Naive thymus-derived CD4-positive, alpha-beta T cell (primary cell): ENCODE measurements around the gene CD3D. TPM values are rescaled to one million over a fixed set of nuclear protein-coding genes. Genes with fewer than 3 reads are reported as not detected.
A peak's percentile ranks its signal among the peaks of the same experiment; 100 is the strongest.

Experiments used
- ATAC-seq: fragments of 150-1000 bp; cut with Tn5 transposase; 2 replicates; pipeline ENCODE4 v1.10.0; 2021; ENCODE audit warnings: mild to moderate bottlenecking, moderate library complexity
- CTCF ChIA-PET: fragments of 350-600 bp; sonication (Branson Sonifier 250); formaldehyde crosslinking; loops from one replicate; lab custom pipeline; 2021; ENCODE audit warnings: antibody characterized with exemption; lab: Charles Lee
- POLR2A ChIA-PET: fragments of 350-600 bp; sonication (Branson Sonifier 250); formaldehyde crosslinking; loops from one replicate; lab custom pipeline; 2021; ENCODE audit warnings: antibody characterized with exemption, inconsistent platforms; lab: Charles Lee
- DNase-seq, 9 donors: peaks; one replicate each; pipeline versions ENCODE4 v3.0.0 to v3.0.0-alpha.2; 2020 to 2022; ENCODE audit warnings: mixed read lengths in 1 of 9
- H3K27ac ChIP-seq: one replicate; pipeline ENCODE4 v1.7.0; 2013; ENCODE audit warnings: mild to moderate bottlenecking, low read depth, low read length, moderate library complexity
- H3K27me3 ChIP-seq, 2 donors: one replicate each; pipeline ENCODE4 v1.7.0; 2013; ENCODE audit warnings: low read length in 2 of 2, mild to moderate bottlenecking in 2 of 2, moderate library complexity in 2 of 2; ENCODE audit not compliant: control insufficient read depth in 2 of 2, insufficient read depth in 2 of 2
- H3K36me3 ChIP-seq, 3 experiments: 1 replicate in 2 of 3; 2 replicates in 1 of 3; pipeline ENCODE4 v1.7.0; 2013; ENCODE audit warnings: low read length in 3 of 3, mild to moderate bottlenecking in 3 of 3, moderate library complexity in 1 of 3; ENCODE audit not compliant: insufficient read depth in 3 of 3, control insufficient read depth in 2 of 3
- H3K4me1 ChIP-seq, 2 donors: one replicate each; pipeline ENCODE4 v1.7.0; 2013; ENCODE audit warnings: low read length in 2 of 2, mild to moderate bottlenecking in 2 of 2, moderate library complexity in 1 of 2; ENCODE audit not compliant: control insufficient read depth in 2 of 2, insufficient read depth in 2 of 2
- H3K4me3 ChIP-seq: 2 replicates; pipeline ENCODE4 v1.7.0; 2013; ENCODE audit warnings: mild to moderate bottlenecking, low read length
- H3K9me3 ChIP-seq, 3 experiments: 1 replicate in 2 of 3; 2 replicates in 1 of 3; pipeline ENCODE4 v1.7.0; 2013; ENCODE audit warnings: low read length in 3 of 3; ENCODE audit not compliant: control insufficient read depth in 2 of 3
- H3K27ac Mint-ChIP-seq, 9 donors: one replicate each; pipeline ENCODE4 v1.8.0; 2020 to 2022; ENCODE audit warnings: mixed read lengths in 9 of 9, mild to moderate bottlenecking in 8 of 9, moderate library complexity in 5 of 9, inconsistent platforms in 2 of 9
- H3K27me3 Mint-ChIP-seq, 5 donors: one replicate each; pipeline ENCODE4 v1.8.0; 2021 to 2022; ENCODE audit warnings: mixed read lengths in 5 of 5, mild to moderate bottlenecking in 1 of 5
- H3K36me3 Mint-ChIP-seq, 5 donors: one replicate each; pipeline ENCODE4 v1.8.0; 2020 to 2022; ENCODE audit warnings: mixed read lengths in 5 of 5, mild to moderate bottlenecking in 3 of 5, inconsistent platforms in 1 of 5
- H3K4me1 Mint-ChIP-seq, 7 donors: one replicate each; pipeline ENCODE4 v1.8.0; 2020 to 2022; ENCODE audit warnings: mixed read lengths in 7 of 7, mild to moderate bottlenecking in 3 of 7, inconsistent platforms in 1 of 7
- H3K4me3 Mint-ChIP-seq, 10 donors: one replicate each; pipeline ENCODE4 v1.8.0; 2020 to 2022; ENCODE audit warnings: mild to moderate bottlenecking in 10 of 10, mixed read lengths in 10 of 10, moderate library complexity in 6 of 10, inconsistent platforms in 2 of 10
- H3K9me3 Mint-ChIP-seq, 11 donors: one replicate each; pipeline ENCODE4 v1.8.0; 2020 to 2022; ENCODE audit warnings: mixed read lengths in 11 of 11, mild to moderate bottlenecking in 4 of 11, inconsistent platforms in 1 of 11, moderate library complexity in 1 of 11
- intact Hi-C, 2 donors: fragments of 100-400 bp; cut with micrococcal nuclease; formaldehyde crosslinking; loops; one replicate each; pipeline ENCODE4 v1.15.1; 2023
- polyA plus RNA-seq, 2 donors: library from polyadenylated mRNA; unstranded; fragments of 300-500 nt; fragmentation: Illumina TruSeq; gene quantifications; one replicate each; pipeline ENCODE4 v1.2.3, GENCODE V29; 2021
- total RNA-seq, 6 experiments: library from RNA in 5 of 6; stranded (reverse) in 5 of 6; gene quantifications; 1 replicate in 5 of 6; 2 replicates in 1 of 6; pipeline ENCODE4 v1.2.3 and lab custom pipeline; 2021 to 2026

Gene CD3D
- total and polyA plus RNA-seq, 7 experiments from 2014 or later, result 232 to 1,287 (median 394) TPM

- POLR2A ChIA-PET, result interaction anchor here (0.9 to 5.3 kb wide), 16 partner anchors 9 to 858 kb away, joined by 3 to 36 read pairs (median 4); partner anchors contain the start of genes CD3D, CD3E, JAML and KMT2A
- no peaks in the 10 kb centered on the region for H3K27me3 ChIP-seq
- H3K9me3 ChIP-seq, result no peaks in the 10 kb centered on the region
- CTCF ChIA-PET, result interaction anchor here (0.8 to 3.6 kb wide), 4 partner anchors 17 to 64 kb away, joined by 3 to 21 read pairs (median 12); partner anchors contain the start of genes CD3D and CD3E
- Mint-ChIP-seq H3K27ac (peak within 1 kb of the TSS; percentile 96 to 100 (median 98)), H3K4me3 (peak within 1 kb of the TSS; percentile 92 to 99 (median 96)), H3K36me3 (peaks cover 0 to 18% (median 12%) of the 10 kb centered on the region in 5 donors), H3K27me3 (peaks cover 0 to 6% (median 0%) of the 10 kb centered on the region in 5 donors), H3K4me1 (peaks cover 30 to 61% (median 51%) of the 10 kb centered on the region in 7 donors), H3K9me3 (peaks cover 0 to 11% (median 0%) of the 10 kb centered on the region in 11 donors)
- intact Hi-C loops, result loop anchor here (1.0 to 5.0 kb wide), 13 partner anchors 15 to 735 kb away; partner anchors contain the start of genes ATP5MG (in 2 of the 2), CD3E (in 2 of the 2) and CD3G (in 2 of the 2)
- peaks cover 0 to 7% (median 5%) of the 10 kb centered on the region in 3 experiments for H3K36me3 ChIP-seq
- H3K27ac ChIP-seq, result peak within 1 kb of the TSS; percentile 93
- peak within 1 kb of the TSS; percentile 87 for H3K4me3 ChIP-seq
- DNase-seq (peak; percentile 89 to 96 (median 95)), ATAC-seq (peak; percentile 96)
- peaks cover 18 to 27% of the 10 kb centered on the region in 2 donors for H3K4me1 ChIP-seq
Measured at GRCh38 chr11:118359295-118359958, 16.9 kb upstream of the CD3D start, which contains the start of gene UBE4A. UBE4A (plus strand) TSS chr11:118359600; CDS start chr11:118365081, 5,481 bp downstream.

- Mint-ChIP-seq H3K4me1 (peaks cover 23 to 61% (median 50%) of the 10 kb centered on the region in 7 donors), H3K27me3 (peaks cover 0 to 6% (median 0%) of the 10 kb centered on the region in 5 donors), H3K9me3 (peaks cover 0 to 11% (median 0%) of the 10 kb centered on the region in 11 donors), H3K27ac (peak overlapping the region in 8 of 9 donors; percentile 10 to 100 (median 98)), H3K4me3 (no peak overlapping the region), H3K36me3 (peaks cover 0 to 18% (median 7%) of the 10 kb centered on the region in 5 donors)
- no peak for DNase-seq
- peaks cover 0 to 6% (median 0%) of the 10 kb centered on the region in 3 experiments for H3K36me3 ChIP-seq
- intact Hi-C loops, result loop anchor here (2.0 to 5.0 kb wide), 5 partner anchors 43 to 737 kb away; partner anchors contain the start of genes ATP5MG (in 1 of the 2) and CD3E (in 1 of the 2)
- no peak for ATAC-seq
- no peaks in the 10 kb centered on the region for H3K9me3 ChIP-seq
- H3K4me1 ChIP-seq, result peaks cover 19 to 30% of the 10 kb centered on the region in 2 donors
- H3K27me3 ChIP-seq, result no peaks in the 10 kb centered on the region
- no peak overlapping the region for H3K4me3 ChIP-seq
- H3K27ac ChIP-seq, result peak overlapping the region; percentile 93
- ChIA-PET POLR2A (interaction anchor here (0.6 kb wide), 1 partner anchor 213 kb away, joined by 3 read pairs; no protein-coding TSS in a partner anchor), CTCF (interaction anchor here (0.6 kb wide), 1 partner anchor 62 kb away, joined by 3 read pairs; no protein-coding TSS in a partner anchor)
Measured at GRCh38 chr11:118358071-118358470, 15.6 kb upstream of the CD3D start.

- POLR2A ChIA-PET, result interaction anchor here (0.6 to 3.6 kb wide), 5 partner anchors 11 to 155 kb away, joined by 3 to 24 read pairs (median 6); partner anchors contain the start of gene CD3D
- peaks cover 5 to 53% (median 35%) of the 10 kb centered on the region in 7 donors for H3K4me1 Mint-ChIP-seq
- H3K36me3 Mint-ChIP-seq, result peaks cover 26 to 42% (median 30%) of the 10 kb centered on the region in 5 donors
- H3K4me3 Mint-ChIP-seq, result no peak overlapping the region
- peak overlapping the region; percentile 62 for H3K27ac ChIP-seq
- H3K4me3 ChIP-seq, result no peak overlapping the region
- ATAC-seq, result peak; percentile 51
- CTCF ChIA-PET, result interaction anchor here (0.7 to 8.6 kb wide), 6 partner anchors 8 to 155 kb away, joined by 3 to 90 read pairs (median 8); partner anchors contain the start of genes CD3E and CD3G
- peaks cover 13 to 15% of the 10 kb centered on the region in 2 donors for H3K4me1 ChIP-seq
- peak in 7 of 9 donors; percentile 21 to 70 (median 61) for DNase-seq
- intact Hi-C loops, result loop anchor here (1.0 to 2.0 kb wide), 7 partner anchors 9 to 155 kb away; partner anchors contain the start of genes CD3E (in 1 of the 2) and CD3G (in 1 of the 2)
- peak overlapping the region; percentile 38 to 96 (median 91) for H3K27ac Mint-ChIP-seq
- no peaks in the 10 kb centered on the region for H3K27me3 ChIP-seq
- H3K36me3 ChIP-seq, result peaks cover 22 to 52% (median 30%) of the 10 kb centered on the region in 3 experiments
- no peaks in the 10 kb centered on the region for H3K9me3 Mint-ChIP-seq
- no peaks in the 10 kb centered on the region for H3K27me3 Mint-ChIP-seq
- H3K9me3 ChIP-seq, result no peaks in the 10 kb centered on the region
Measured at GRCh38 chr11:118353084-118353710, 10.7 kb upstream of the CD3D start.

DNA sequence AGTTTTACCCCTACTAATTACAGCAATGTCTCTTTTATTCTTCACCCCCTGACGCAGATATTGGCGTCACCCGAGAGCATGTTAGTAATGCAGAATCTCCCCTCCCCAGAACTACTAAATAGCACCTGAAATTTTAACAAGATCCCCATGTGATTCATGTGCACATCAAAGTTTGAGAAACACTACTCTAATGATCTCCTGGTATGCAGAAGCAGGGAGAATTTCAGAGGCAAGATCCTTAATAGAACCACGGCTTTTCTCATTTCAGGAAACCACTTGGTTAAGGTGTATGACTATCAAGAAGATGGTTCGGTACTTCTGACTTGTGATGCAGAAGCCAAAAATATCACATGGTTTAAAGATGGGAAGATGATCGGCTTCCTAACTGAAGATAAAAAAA, 7.0 kb upstream of the CD3D start:
- H3K4me3 ChIP-seq, result no peak overlapping the region
- Mint-ChIP-seq H3K4me1 (peaks cover 26 to 80% (median 62%) of the 10 kb centered on the region in 7 donors), H3K27me3 (no peaks in the 10 kb centered on the region), H3K4me3 (peak overlapping the region in 4 of 10 donors; percentile 2 to 98 (median 70)), H3K27ac (peak overlapping the region in 8 of 9 donors; percentile 73 to 100 (median 96)), H3K36me3 (peaks cover 36 to 57% (median 49%) of the 10 kb centered on the region in 5 donors), H3K9me3 (peaks cover 0 to 1% (median 0%) of the 10 kb centered on the region in 11 donors)
- H3K9me3 ChIP-seq, result no peaks in the 10 kb centered on the region
- ChIA-PET POLR2A (no interaction called here), CTCF (interaction anchor here (0.8 to 8.6 kb wide), 4 partner anchors 10 to 151 kb away, joined by 3 to 90 read pairs (median 9); partner anchors contain the start of gene CD3E)
- peaks cover 22 to 54% (median 30%) of the 10 kb centered on the region in 3 experiments for H3K36me3 ChIP-seq
- ATAC-seq, result no peak
- intact Hi-C loops, result no loop called here
- no peaks in the 10 kb centered on the region for H3K27me3 ChIP-seq
- H3K27ac ChIP-seq, result peak overlapping the region; percentile 96
- peaks cover 25 to 30% of the 10 kb centered on the region in 2 donors for H3K4me1 ChIP-seq
- no peak for DNase-seq

DNA sequence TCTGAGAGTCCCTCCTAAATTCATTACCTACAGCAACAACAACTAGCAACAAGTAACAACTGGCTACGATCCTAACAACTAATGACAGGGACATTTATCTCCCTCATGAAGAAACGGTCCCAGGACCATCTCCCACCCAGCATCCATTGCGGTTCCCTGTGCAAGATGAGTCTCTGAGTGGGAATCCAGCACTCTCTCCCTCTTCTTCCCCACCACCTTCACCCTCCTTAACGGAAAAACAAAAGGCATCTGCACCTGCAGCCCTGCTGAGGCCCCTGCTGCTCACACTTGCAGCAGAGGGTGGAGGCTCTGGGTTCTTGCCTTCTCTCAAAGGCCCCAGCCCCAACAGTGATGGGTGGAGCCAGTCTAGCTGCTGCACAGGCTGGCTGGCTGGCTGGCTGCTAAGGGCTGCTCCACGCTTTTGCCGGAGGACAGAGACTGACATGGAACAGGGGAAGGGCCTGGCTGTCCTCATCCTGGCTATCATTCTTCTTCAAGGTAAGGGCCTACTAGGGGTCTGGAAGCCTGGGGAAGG, 1.5 kb upstream of the CD3D start, which contains the start of gene CD3G:
TSS of gene CD3G (plus strand) at position 364 of the 535 bp plus-strand sequence. CDS start at position 444, 80 bp downstream.
- peaks cover 0 to 1% (median 0%) of the 10 kb centered on the region in 11 donors for H3K9me3 Mint-ChIP-seq
- peak within 1 kb of the TSS; percentile 89 to 98 (median 96) for H3K4me3 Mint-ChIP-seq
- DNase-seq (peak; percentile 39 to 83 (median 77)), ATAC-seq (peak; percentile 88)
- peaks cover 0 to 20% (median 5%) of the 10 kb centered on the region in 3 experiments for H3K36me3 ChIP-seq
- peak within 1 kb of the TSS; percentile 88 for H3K4me3 ChIP-seq
- H3K27ac Mint-ChIP-seq, result peak within 1 kb of the TSS; percentile 84 to 100 (median 98)
- intact Hi-C loops, result loop anchor here (1.0 to 5.0 kb wide), 8 partner anchors 9 to 583 kb away; partner anchors contain the start of genes UBE4A (in 2 of the 2), ARCN1 (in 1 of the 2), BCL9L (in 1 of the 2) and IL10RA (in 1 of the 2)
- H3K27me3 ChIP-seq, result no peaks in the 10 kb centered on the region
- CTCF ChIA-PET, result interaction anchor here (0.9 to 7.8 kb wide), 3 partner anchors 10 to 42 kb away, joined by 3 to 74 read pairs (median 11); partner anchors contain the start of gene CD3E
- peak within 1 kb of the TSS; percentile 96 for H3K27ac ChIP-seq
- no peaks in the 10 kb centered on the region for H3K27me3 Mint-ChIP-seq
- H3K4me1 Mint-ChIP-seq, result peaks cover 43 to 77% (median 65%) of the 10 kb centered on the region in 7 donors
- no peaks in the 10 kb centered on the region for H3K9me3 ChIP-seq
- peaks cover 25 to 61% (median 51%) of the 10 kb centered on the region in 5 donors for H3K36me3 Mint-ChIP-seq
- POLR2A ChIA-PET, result interaction anchor here (0.7 to 1.6 kb wide), 3 partner anchors 9 to 130 kb away, joined by 3 to 6 read pairs (median 4); no protein-coding TSS in a partner anchor
- peaks cover 22 to 35% of the 10 kb centered on the region in 2 donors for H3K4me1 ChIP-seq
